NOMO-1 (cell line): ENCODE results near the gene TMEM37.

Source experiments
- DNase-seq, 2 experiments: peaks; one replicate each; lab custom pipeline; 2025; ENCODE audit not compliant: unreplicated experiment in 2 of 2; lab: John Stamatoyannopoulos, UW

TMEM37 gene

DNA sequence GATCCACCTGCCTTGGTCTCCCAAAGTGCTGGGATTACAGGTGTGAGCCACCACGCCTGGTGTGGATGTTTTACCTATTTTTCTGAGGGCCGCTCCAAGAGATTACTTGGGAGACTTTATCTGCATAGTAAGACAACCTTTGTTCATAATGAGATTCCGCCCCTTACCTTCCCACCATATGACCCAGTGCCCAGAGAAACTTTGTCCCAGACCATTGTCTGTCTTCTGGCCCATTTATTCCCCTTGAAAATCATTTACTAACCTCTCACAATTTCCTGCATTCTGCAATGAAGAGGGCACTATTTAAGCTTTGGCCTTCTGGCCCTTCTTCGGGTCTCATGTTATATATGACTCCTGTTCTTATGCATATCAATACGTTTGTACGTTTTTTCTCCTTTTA, 13.7 kb upstream of the TMEM37 start:
- DNase-seq: no peak

- no peak for DNase-seq
Measured at GRCh38 chr2:119419065-119419464, 12.6 kb upstream of the TMEM37 start.

DNA sequence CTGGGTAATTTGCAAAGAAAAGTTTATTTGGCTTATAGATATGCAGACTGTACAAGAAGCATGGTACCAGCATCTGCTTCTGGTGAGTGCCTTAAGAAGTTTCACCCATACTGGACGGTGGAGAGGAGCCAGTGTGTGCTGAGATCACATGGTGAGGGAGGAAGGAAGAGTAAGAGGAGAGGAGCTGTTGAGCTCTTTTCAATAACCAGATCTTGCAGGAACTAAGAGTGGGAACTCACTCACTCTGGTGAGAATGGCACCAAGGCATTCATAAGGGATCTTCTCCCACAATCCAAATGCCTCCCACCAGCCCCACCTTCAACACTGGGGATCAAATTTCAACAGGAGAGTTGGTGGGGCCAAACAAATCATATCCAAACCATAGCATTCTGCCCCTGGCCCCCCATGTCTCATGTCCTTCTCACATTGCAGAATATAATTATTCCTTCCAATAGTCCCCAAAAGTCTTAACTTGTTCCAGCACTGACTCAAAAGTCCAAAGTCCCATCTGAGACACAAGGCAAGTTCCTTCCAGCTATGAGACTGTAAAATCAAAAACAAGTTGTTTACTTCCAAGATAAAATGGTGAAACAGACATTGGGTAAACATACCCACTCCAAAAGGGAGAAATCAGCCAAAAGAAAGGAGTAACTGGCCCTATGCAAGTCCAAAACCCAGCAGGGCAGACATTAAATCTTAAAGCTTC, 11.7 kb upstream of the TMEM37 start:
- no peak for DNase-seq

- no peak for DNase-seq
Measured at GRCh38 chr2:119421304-119421703, 10.3 kb upstream of the TMEM37 start.

- DNase-seq: no peak
Measured at GRCh38 chr2:119421741-119422140, 9.9 kb upstream of the TMEM37 start.

- no peak for DNase-seq
Measured at GRCh38 chr2:119422360-119423107, 9.1 kb upstream of the TMEM37 start.

GRCh38 chr2:119423108-119423444, 8.6 kb upstream of the TMEM37 start:
- no peak for DNase-seq

- no peak for DNase-seq
Measured at GRCh38 chr2:119423811-119424210, 7.8 kb upstream of the TMEM37 start.

DNA sequence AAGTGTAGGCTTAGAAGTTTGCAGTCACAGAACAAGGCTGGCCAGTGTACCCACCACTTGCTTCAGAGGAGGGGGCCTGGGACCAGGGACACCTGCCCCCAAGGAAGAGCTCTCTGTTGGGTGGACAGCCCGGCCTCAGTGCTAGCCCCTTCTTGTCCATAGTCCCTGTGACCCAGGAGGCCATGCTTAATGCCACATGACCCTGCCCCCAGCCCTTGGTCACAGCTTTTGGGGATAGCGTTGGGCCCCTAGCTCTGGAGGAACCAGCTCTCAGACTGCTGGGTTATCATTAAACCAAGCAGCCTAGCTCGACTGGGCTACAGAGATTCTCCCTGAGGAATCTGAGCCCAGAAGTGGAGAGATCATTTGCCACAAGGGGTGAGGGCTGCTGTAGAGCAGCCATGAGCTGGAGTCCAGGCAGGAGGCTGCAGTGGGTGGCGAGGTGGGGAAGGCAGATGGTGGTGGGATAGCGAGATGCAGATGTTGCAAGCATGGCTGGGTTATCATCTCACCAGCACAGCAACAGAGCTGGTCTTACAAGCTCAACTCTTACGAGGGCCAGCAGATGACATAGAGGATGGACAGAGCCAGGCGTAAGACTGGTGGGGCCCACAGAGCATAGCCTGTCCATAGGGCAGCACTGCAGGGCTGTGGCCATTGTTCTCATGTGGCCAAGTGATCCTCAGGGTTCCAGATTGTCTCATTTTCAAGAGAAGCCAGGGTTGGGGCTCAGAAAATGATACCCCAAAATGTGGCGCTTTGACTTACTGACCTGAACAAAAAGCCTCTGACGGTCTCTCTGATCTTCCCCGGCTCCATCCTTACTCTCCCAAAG, 7.2 kb upstream of the TMEM37 start:
- DNase-seq: no peak

GRCh38 chr2:119425119-119425405, 6.6 kb upstream of the TMEM37 start:
- DNase-seq: no peak

GRCh38 chr2:119425620-119426395, 5.8 kb upstream of the TMEM37 start:
- DNase-seq: no peak

DNA sequence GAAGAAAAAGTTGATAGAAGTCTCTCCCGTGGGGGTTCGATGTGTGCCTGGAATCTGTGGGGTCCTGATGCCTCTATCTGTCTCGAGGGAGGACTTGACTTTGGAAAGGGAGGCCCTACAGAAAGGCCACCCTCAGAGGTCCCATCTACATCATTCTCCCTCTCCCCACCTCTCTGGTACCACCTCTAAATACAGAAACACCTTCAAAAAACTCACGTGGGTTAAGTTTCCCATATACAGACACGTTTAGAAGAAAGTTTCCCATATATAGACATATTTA, 5.3 kb upstream of the TMEM37 start:
- no peak for DNase-seq

DNA sequence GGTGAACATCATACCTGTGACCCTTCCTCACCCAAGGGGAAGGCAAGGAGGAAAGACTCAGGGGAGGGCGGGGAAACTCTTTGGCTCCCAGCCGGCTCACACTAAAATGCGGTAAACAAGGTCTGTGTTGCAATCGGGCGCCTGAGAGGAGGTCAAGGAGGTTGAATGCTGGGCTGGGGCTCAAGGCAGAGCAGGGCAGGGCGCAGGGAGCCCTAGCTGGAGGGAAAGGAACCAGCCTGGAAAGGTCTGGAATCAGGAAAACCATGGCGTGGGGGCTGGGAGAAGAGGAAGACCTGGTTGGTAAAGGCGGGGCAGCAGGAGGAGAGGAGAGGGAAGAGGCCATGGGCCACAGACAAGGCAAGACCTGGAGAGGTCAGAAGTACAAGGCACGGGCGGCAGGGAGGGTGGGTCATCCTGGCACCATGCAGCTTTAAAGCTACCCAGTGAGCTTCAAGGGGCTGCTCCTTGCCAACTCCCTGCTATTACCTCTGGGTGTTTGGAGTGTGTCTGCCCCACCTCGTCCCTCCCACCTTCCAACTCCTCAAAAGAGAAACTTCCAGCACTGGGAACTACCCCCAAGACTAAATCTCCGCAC, 4.8 kb upstream of the TMEM37 start:
- DNase-seq: peak; percentile 24 to 54

DNA sequence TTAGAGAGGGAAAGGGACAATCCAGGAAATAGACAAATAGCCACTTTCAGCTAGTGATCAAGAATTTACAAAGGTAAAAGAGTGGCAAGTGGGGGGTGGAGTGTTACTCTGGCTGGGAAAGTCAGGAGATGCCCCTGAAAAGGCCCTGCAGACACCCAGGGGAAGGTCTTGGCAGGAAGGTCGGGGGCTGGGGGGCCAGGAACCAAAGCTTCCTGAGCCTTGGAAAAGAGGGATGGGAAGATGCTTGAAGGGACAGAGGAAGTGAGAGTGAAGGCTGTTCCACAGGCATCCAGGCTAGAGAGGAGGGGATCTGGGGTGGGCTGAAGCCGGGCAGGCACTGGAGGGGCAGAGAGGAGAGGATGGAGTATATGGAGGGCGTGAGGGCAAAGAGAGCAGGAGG, 3.9 kb upstream of the TMEM37 start:
- no peak for DNase-seq

GRCh38 chr2:119428488-119429224, 3.0 kb upstream of the TMEM37 start:
- DNase-seq: no peak

DNA sequence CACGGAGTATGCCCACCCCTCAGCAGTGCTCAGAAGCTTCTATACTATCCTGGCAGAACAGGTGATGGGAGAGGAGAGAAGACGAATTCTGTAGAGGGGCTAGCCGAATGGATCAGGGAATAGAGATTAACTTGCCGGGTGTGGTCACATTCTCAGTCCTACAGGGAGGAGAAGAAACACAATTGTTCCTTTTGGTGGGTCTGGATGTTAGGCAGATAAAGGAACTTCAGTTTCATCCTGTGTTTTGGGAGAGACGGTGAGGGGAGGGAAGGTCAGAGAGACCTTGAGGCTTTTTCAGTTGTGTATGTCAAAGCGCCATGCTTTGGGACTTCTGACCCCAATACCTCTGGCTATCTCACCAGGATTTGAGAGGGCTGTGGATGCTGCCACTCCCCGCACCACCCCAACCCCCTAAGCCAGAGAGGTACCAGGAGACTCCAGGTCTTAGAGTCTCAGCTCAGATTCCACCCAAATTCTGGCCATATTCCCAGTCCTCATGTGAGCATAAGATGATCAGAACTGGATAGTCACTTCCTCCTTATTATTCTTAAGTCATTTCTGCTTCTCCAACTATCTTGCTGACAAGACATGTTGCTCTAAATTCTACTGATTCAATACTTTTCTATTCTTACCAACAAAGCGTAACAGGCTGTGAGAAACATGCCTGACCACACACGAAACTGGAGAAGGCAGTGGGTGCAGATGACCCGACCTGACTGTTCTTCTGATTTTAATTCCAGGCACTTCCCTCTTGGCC, 2.3 kb upstream of the TMEM37 start:
- peak in 1 of 2 experiments; percentile 1 for DNase-seq

DNA sequence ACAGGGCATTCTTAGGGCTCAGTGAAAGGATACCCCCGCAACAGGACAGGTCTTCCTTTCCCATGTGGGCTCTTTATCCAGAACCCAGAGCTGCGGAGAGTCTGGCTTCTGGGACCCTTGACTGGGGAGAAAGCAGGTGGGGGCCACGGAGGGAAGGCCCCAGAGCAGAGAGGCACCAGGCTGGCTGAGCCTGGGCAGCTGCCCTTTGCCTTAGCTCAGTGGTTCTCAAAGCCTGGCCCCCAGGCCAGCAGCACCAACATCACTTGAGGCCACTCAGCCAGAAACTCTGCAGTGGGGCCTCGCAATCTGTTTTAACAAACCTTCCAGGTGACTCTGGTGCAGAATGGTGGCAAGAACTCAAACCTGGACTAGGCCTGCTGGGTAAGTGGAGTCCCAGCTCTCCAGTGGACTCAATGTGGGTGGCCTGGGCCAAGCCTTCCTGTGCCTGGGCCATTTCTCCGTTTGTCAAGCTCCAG, 1.6 kb upstream of the TMEM37 start:
- no peak for DNase-seq

GRCh38 chr2:119431976-119432850, 559 bp downstream of the TMEM37 start:
- DNase-seq: peak; percentile 3 to 4
